CD4-positive, alpha-beta T cell treated with Interleukin-12 subunit alpha and Interleukin-12 subunit beta, for 1 hour (primary cell): ENCODE data around the gene NKD2.
"Not testable (repeated sequence)": the region's sequence is repeated elsewhere in the genome, so short reads cannot be mapped to it uniquely, and the experiment has no call there.

ENCODE experiments used
- DNase-seq: peaks from one replicate; pipeline ENCODE4 v3.0.0-alpha.2; 2020

NKD2 gene

GRCh38 chr5:1014781-1015221 is 6.2 kb downstream of the NKD2 start:
- DNase-seq: no peak

GRCh38 chr5:1015507-1015906 is 6.9 kb downstream of the NKD2 start:
- DNase-seq: no peak

GRCh38 chr5:1016036-1016435 is 7.4 kb downstream of the NKD2 start:
- no peak for DNase-seq

GRCh38 chr5:1016476-1016875 is 7.9 kb downstream of the NKD2 start:
- no peak for DNase-seq

GRCh38 chr5:1017056-1017455 is 8.5 kb downstream of the NKD2 start:
- no peak for DNase-seq

GRCh38 chr5:1017691-1018455 is 9.3 kb downstream of the NKD2 start:
- no peak for DNase-seq

- DNase-seq: no peak
Measured at GRCh38 chr5:1018596-1018995, 10.0 kb downstream of the NKD2 start.

- DNase-seq: no peak
Measured at GRCh38 chr5:1019001-1019905, 10.7 kb downstream of the NKD2 start.

GRCh38 chr5:1020452-1020961 is 11.9 kb downstream of the NKD2 start:
- DNase-seq: no peak

GRCh38 chr5:1021136-1021968 is 12.8 kb downstream of the NKD2 start:
- DNase-seq: no peak

GRCh38 chr5:1021969-1022336 is 13.4 kb downstream of the NKD2 start:
- DNase-seq: not testable (repeated sequence)

GRCh38 chr5:1026700-1027621 is 18.4 kb downstream of the NKD2 start:
- DNase-seq: no peak

- no peak for DNase-seq
Measured at GRCh38 chr5:1027631-1028441, 19.2 kb downstream of the NKD2 start.

- no peak for DNase-seq
Measured at GRCh38 chr5:1028481-1029281, 20.1 kb downstream of the NKD2 start.

- DNase-seq: no peak
Measured at GRCh38 chr5:1029282-1029944, 20.8 kb downstream of the NKD2 start.

GRCh38 chr5:1029945-1030625 is 21.5 kb downstream of the NKD2 start:
- DNase-seq: no peak

- no peak for DNase-seq
Measured at GRCh38 chr5:1030801-1031271, 22.2 kb downstream of the NKD2 start.

GRCh38 chr5:1031306-1031959 is 22.8 kb downstream of the NKD2 start:
- no peak for DNase-seq
